Measurements from ENCODE around the gene C19orf73. TPM values are rescaled to one million over a fixed set of nuclear protein-coding genes. Genes with fewer than 3 reads are reported as not detected.

Gene C19orf73
- total and polyA plus RNA-seq, 9 of the 15 experiments (the other 6 are each of a cell fraction or from before 2014, with no cell fraction given) = 0.08 to 7.4 (median 1.4) TPM

DNA sequence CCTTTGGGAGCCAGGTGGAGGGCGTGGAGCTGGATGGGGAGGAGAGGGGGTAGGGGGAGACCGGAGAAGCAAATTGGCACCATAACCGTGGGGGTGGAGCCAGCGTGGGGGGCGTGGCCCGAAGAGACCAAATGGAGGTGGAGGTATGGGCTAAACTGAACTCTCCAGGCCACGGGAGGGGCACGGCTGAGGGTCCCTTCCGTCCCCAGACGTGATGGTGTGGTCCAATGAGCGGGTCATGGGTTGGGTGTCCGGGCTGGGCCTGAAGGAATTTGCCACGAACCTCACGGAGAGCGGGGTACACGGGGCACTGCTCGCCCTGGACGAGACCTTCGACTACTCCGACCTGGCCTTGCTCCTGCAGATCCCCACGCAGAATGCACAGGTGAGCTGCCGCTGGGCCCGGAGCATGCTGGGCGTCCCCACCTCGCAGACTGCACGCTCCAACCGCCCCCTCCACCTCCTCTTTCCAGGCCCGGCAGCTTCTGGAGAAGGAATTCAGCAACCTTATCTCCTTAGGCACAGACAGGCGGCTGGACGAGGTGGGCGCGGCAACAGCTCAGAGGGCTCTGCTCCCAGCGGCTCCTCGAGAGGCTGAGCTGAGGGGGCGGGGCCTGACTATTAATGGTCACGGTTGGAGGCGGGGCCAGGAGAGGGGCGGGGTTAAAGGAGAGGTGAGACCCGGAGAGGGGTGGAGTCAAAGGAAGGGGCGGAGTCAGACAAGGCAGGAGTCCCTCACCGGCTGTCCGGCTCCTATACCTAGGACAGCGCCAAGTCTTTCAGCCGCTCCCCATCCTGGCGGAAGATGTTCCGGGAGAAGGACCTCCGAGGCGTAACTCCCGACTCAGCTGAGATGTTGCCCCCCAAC, 30.1 kb upstream of the C19orf73 start (continued):
- peak in 1 of 2 experiments; percentile 10; a peak in 1 of 4 replicates for TF ChIP-seq MLLT1 (IDR thresholded peaks at IDR 0.05)
- no peak for TF ChIP-seq ZNF175 (CRISPR knock-in tag; IDR thresholded peaks at IDR 0.05; ENCODE audit: low read depth)
- TF ChIP-seq MEF2A (IDR thresholded peaks at IDR 0.05; ENCODE audit: control insufficient read depth, low read depth, low read length) = no peak
- TF ChIP-seq ZNF324 (CRISPR knock-in tag; IDR thresholded peaks at IDR 0.05) = no peak
- TF ChIP-seq TAF15 (IDR thresholded peaks at IDR 0.05; ENCODE audit: low read depth, low read length) = no peak
- 0 out of 2 replicates have a peak, but pooled peaks have one; percentile 2 for TF ChIP-seq MAFK (IDR thresholded peaks at IDR 0.05; ENCODE audit: low read length)
- TF ChIP-seq RUNX1 (IDR thresholded peaks at IDR 0.05; ENCODE audit: low read depth) = no peak
- TF ChIP-seq, protein P1, sequence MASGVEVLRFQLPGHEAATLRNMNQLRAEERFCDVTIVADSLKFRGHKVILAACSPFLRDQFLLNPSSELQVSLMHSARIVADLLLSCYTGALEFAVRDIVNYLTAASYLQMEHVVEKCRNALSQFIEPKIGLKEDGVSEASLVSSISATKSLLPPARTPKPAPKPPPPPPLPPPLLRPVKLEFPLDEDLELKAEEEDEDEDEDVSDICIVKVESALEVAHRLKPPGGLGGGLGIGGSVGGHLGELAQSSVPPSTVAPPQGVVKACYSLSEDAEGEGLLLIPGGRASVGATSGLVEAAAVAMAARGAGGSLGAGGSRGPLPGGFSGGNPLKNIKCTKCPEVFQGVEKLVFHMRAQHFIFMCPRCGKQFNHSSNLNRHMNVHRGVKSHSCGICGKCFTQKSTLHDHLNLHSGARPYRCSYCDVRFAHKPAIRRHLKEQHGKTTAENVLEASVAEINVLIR (CRISPR knock-in tag; IDR thresholded peaks at IDR 0.05) = no peak
- TF ChIP-seq KLF13 (tag; IDR thresholded peaks at IDR 0.05; ENCODE audit: borderline replicate concordance, low read depth) = 0 out of 2 replicates have a peak, but pooled peaks have one; percentile 40
- TF ChIP-seq TFAM (CRISPR knock-in tag; conservative IDR thresholded peaks at IDR 0.05) = no peak
- no peak for TF ChIP-seq IFI16 (CRISPR knock-in tag; IDR thresholded peaks at IDR 0.05)
- no peak for TF ChIP-seq NEUROD1 (IDR thresholded peaks at IDR 0.05; ENCODE audit: borderline replicate concordance, low read depth, low read length, partially characterized antibody)
- peak; percentile 29; the same call in 1 of the 2 replicates for TF ChIP-seq TCF7L2 (IDR thresholded peaks at IDR 0.05; ENCODE audit: low read depth, low read length)
- peak; percentile 87 for TF ChIP-seq ARID1B (IDR thresholded peaks at IDR 0.05)
- TF ChIP-seq LEF1 (IDR thresholded peaks at IDR 0.05) = 0 out of 2 replicates have a peak, but pooled peaks have one; percentile 25
- TF ChIP-seq MXI1 (IDR thresholded peaks at IDR 0.05; ENCODE audit: low read depth, low read length) = no peak
- peak; percentile 58 for TF ChIP-seq DPF2 (IDR thresholded peaks at IDR 0.05)
- peak; percentile 75 for TF ChIP-seq BHLHE40 (IDR thresholded peaks at IDR 0.05; ENCODE audit: low read length)
- no peak for TF ChIP-seq GATAD2B (IDR thresholded peaks at IDR 0.05; ENCODE audit: borderline replicate concordance)
- TF ChIP-seq ERF (CRISPR knock-in tag; IDR thresholded peaks at IDR 0.05) = peak; percentile 74; the same call in 1 of the 2 replicates
- TF ChIP-seq ATF7 (IDR thresholded peaks at IDR 0.05) = peak; percentile 80
- TF ChIP-seq CAMTA2 (CRISPR knock-in tag; conservative IDR thresholded peaks at IDR 0.05) = no peak
- TF ChIP-seq, protein P2, sequence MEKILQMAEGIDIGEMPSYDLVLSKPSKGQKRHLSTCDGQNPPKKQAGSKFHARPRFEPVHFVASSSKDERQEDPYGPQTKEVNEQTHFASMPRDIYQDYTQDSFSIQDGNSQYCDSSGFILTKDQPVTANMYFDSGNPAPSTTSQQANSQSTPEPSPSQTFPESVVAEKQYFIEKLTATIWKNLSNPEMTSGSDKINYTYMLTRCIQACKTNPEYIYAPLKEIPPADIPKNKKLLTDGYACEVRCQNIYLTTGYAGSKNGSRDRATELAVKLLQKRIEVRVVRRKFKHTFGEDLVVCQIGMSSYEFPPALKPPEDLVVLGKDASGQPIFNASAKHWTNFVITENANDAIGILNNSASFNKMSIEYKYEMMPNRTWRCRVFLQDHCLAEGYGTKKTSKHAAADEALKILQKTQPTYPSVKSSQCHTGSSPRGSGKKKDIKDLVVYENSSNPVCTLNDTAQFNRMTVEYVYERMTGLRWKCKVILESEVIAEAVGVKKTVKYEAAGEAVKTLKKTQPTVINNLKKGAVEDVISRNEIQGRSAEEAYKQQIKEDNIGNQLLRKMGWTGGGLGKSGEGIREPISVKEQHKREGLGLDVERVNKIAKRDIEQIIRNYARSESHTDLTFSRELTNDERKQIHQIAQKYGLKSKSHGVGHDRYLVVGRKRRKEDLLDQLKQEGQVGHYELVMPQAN (IDR thresholded peaks at IDR 0.05; ENCODE audit: borderline replicate concordance) = 0 out of 2 replicates have a peak, but pooled peaks have one; percentile 47
- no peak for TF ChIP-seq E2F3 (CRISPR knock-in tag; IDR thresholded peaks at IDR 0.05)
- no peak for TF ChIP-seq ZNF57 (CRISPR knock-in tag; IDR thresholded peaks at IDR 0.05)

Data from K562 (cell line).